Trophoblast cell (in vitro differentiated cells and primary cell): ENCODE measurements around the gene BABAM1.

Source experiments
- DNase-seq, 2 donors: peaks; one replicate each; pipeline ENCODE4 v3.0.0-alpha.2; 2016
- H2AFZ ChIP-seq: 2 replicates; pipeline ENCODE4 v1.6.1; 2013; ENCODE audit warnings: low read length, moderate library complexity, mild to moderate bottlenecking; ENCODE audit not compliant: insufficient read depth, poor library complexity
- H2AK5ac ChIP-seq: 2 replicates; pipeline ENCODE4 v1.6.1; 2013; ENCODE audit warnings: mild to moderate bottlenecking, low read length
- H2BK120ac ChIP-seq: 2 replicates; pipeline ENCODE4 v1.6.1; 2013; ENCODE audit warnings: low read length, mild to moderate bottlenecking, moderate library complexity; ENCODE audit not compliant: insufficient read depth, poor library complexity
- H2BK12ac ChIP-seq: 2 replicates; pipeline ENCODE4 v1.6.1; 2013; ENCODE audit warnings: mild to moderate bottlenecking, low read length, moderate library complexity
- H2BK5ac ChIP-seq: 2 replicates; pipeline ENCODE4 v1.6.1; 2013; ENCODE audit warnings: low read length, low read depth, moderate library complexity, mild to moderate bottlenecking; ENCODE audit not compliant: poor library complexity
- H3K14ac ChIP-seq: 2 replicates; pipeline ENCODE4 v1.6.1; 2013; ENCODE audit warnings: mild to moderate bottlenecking, low read length
- H3K18ac ChIP-seq: 2 replicates; pipeline ENCODE4 v1.6.1; 2013; ENCODE audit warnings: mild to moderate bottlenecking, low read length
- H3K23ac ChIP-seq: 2 replicates; pipeline ENCODE4 v1.6.1; 2013; ENCODE audit warnings: low read length
- H3K27ac ChIP-seq: 2 replicates; pipeline ENCODE4 v1.5.1; 2013; ENCODE audit warnings: low read depth, mild to moderate bottlenecking, inconsistent platforms, low read length, moderate library complexity
- H3K27me3 ChIP-seq: 2 replicates; pipeline ENCODE4 v1.6.1; 2013; ENCODE audit warnings: inconsistent platforms, mild to moderate bottlenecking, low read length, moderate library complexity; ENCODE audit not compliant: insufficient read depth
- H3K36me3 ChIP-seq, 2 experiments: 1 replicate in 1 of 2; 2 replicates in 1 of 2; pipeline ENCODE4 v1.6.1; 2013; ENCODE audit warnings: low read length in 2 of 2, mild to moderate bottlenecking in 2 of 2, moderate library complexity in 1 of 2; ENCODE audit not compliant: insufficient read depth in 2 of 2, control insufficient read depth in 1 of 2
- H3K4ac ChIP-seq: 2 replicates; pipeline ENCODE4 v1.6.1; 2013; ENCODE audit warnings: low read depth, mild to moderate bottlenecking, low read length, moderate library complexity
- H3K4me1 ChIP-seq, 2 experiments: 1 replicate in 1 of 2; 2 replicates in 1 of 2; pipeline ENCODE4 v1.6.1; 2013; ENCODE audit warnings: low read length in 2 of 2, mild to moderate bottlenecking in 2 of 2, moderate library complexity in 1 of 2; ENCODE audit not compliant: insufficient read depth in 2 of 2, control insufficient read depth in 1 of 2
- H3K4me2 ChIP-seq: 2 replicates; pipeline ENCODE4 v1.6.1; 2013; ENCODE audit warnings: inconsistent platforms, mild to moderate bottlenecking, low read length, moderate library complexity
- H3K4me3 ChIP-seq: 2 replicates; pipeline ENCODE4 v1.5.1; 2013; ENCODE audit warnings: mild to moderate bottlenecking, low read depth, low read length, inconsistent platforms
- H3K79me1 ChIP-seq: one replicate; pipeline ENCODE4 v1.6.1; 2013; ENCODE audit warnings: low read length
- H3K79me2 ChIP-seq: 2 replicates; pipeline ENCODE4 v1.6.1; 2013; ENCODE audit warnings: low read length, mild to moderate bottlenecking; ENCODE audit not compliant: control insufficient read depth, insufficient read depth, poor library complexity
- H3K9ac ChIP-seq: 2 replicates; pipeline ENCODE4 v1.6.1; 2013; ENCODE audit warnings: mild to moderate bottlenecking, low read length
- H3K9me3 ChIP-seq: 2 replicates; pipeline ENCODE4 v1.6.1; 2013; ENCODE audit warnings: low read depth, mild to moderate bottlenecking, control low read depth, inconsistent platforms, low read length; ENCODE audit not compliant: insufficient read depth
- H4K12ac ChIP-seq: 2 replicates; pipeline ENCODE4 v1.6.1; 2013; ENCODE audit warnings: low read depth, mild to moderate bottlenecking, low read length, moderate library complexity
- H4K8ac ChIP-seq: 2 replicates; pipeline ENCODE4 v1.6.1; 2013; ENCODE audit warnings: low read depth, mild to moderate bottlenecking, low read length, moderate library complexity
- H4K91ac ChIP-seq: one replicate; pipeline ENCODE4 v1.6.1; 2013; ENCODE audit warnings: low read depth, mild to moderate bottlenecking, low read length, moderate library complexity
- WGBS: extraction: QIAGEN DNeasy Blood & Tissue Kit; methylation state at CpG from one replicate; pipeline ENCODE4 v1.1.7; 2013; ENCODE audit warnings: missing lambda C conversion rate; ENCODE audit not compliant: insufficient read length, insufficient coverage; ENCODE audit errors: extremely low coverage; 5-methylcytosine and 5-hydroxymethylcytosine counted together

BABAM1 gene

DNA sequence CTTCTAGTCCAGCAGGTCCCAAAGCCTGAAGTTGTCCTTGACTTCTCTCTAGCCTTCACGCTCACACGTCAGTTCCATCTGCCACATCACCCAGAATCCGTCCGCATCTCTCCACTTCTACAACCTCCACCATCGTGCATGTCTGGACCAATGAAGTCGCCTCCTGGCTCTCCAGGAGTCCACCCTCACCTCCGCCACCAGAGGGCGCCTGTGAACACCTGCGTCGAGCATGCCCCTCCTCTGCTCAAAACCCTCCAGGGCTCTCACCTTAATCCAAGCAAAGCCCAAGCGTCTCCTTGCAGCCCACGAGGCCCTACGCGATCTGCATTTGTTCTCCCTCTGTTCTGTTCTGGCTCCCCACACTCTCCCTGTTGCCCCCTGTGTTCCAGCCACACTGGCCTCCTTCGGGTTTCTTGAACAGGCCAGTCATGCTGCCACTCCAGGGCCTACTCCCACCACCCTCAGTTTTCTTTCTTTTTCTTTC, 6.4 kb upstream of the BABAM1 start:
- no peak overlapping the region for H3K9ac ChIP-seq
- no peak overlapping the region for H3K14ac ChIP-seq
- H3K79me1 ChIP-seq = peaks cover 21% of the 10 kb centered on the region
- H3K36me3 ChIP-seq = peaks cover 8 to 11% of the 10 kb centered on the region in 2 experiments
- no peak overlapping the region for H3K23ac ChIP-seq
- peaks cover 9% of the 10 kb centered on the region for H3K9me3 ChIP-seq
- H2BK5ac ChIP-seq = no peak overlapping the region
- H3K27me3 ChIP-seq = no peaks in the 10 kb centered on the region
- no peak overlapping the region for H4K12ac ChIP-seq
- no peak overlapping the region for H2BK120ac ChIP-seq
- peak; percentile 88 to 96 for DNase-seq
- no peak overlapping the region for H3K4me2 ChIP-seq
- H2AFZ ChIP-seq = peak overlapping the region; percentile 9
- no CpG with 5 or more reads among the region's 15 CpGs for WGBS
- H4K8ac ChIP-seq = no peak overlapping the region
- H2BK12ac ChIP-seq = no peak overlapping the region
- H4K91ac ChIP-seq = no peak overlapping the region
- H3K4ac ChIP-seq = no peak overlapping the region
- H2AK5ac ChIP-seq = no peak overlapping the region
- no peaks in the 10 kb centered on the region for H3K79me2 ChIP-seq
- peaks cover 9 to 13% of the 10 kb centered on the region in 2 experiments for H3K4me1 ChIP-seq
- H3K18ac ChIP-seq = no peak overlapping the region
- no peak overlapping the region for H3K4me3 ChIP-seq
- H3K27ac ChIP-seq = no peak overlapping the region

DNA sequence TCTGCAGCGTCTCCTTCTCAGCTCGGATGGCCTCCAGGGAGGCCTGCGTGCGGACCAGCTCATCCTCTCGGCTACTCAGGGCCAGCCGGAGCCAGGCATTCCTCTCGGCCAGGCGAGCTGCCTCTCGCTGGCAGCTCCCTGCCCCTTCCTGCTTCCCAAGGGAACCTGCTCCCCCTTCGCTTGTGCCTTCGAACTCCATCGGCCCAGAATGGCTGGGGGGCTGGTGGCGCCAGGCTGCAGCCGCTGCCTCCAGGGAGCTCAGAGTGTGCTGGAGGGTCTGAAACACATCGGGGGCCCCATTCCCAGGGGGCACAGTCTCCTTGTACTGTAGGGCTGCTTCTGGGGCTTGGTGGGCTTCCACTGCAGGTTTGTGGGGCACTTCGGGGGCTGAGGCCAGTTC, 4.7 kb upstream of the BABAM1 start:
- H3K4me3 ChIP-seq = no peak overlapping the region
- H4K12ac ChIP-seq = no peak overlapping the region
- no peak overlapping the region for H3K18ac ChIP-seq
- peaks cover 9% of the 10 kb centered on the region for H3K9me3 ChIP-seq
- H2BK120ac ChIP-seq = no peak overlapping the region
- no peak overlapping the region for H3K27ac ChIP-seq
- peak overlapping the region; percentile 45 for H4K91ac ChIP-seq
- peaks cover 8 to 11% of the 10 kb centered on the region in 2 experiments for H3K36me3 ChIP-seq
- peak overlapping the region; percentile 8 for H2AK5ac ChIP-seq
- no peaks in the 10 kb centered on the region for H3K27me3 ChIP-seq
- no peak overlapping the region for H3K4me2 ChIP-seq
- H2AFZ ChIP-seq = no peak overlapping the region
- no peak overlapping the region for H4K8ac ChIP-seq
- H2BK12ac ChIP-seq = peak overlapping the region; percentile 1
- H3K79me2 ChIP-seq = peaks cover 3% of the 10 kb centered on the region
- H3K14ac ChIP-seq = no peak overlapping the region
- peaks cover 13% of the 10 kb centered on the region in 2 experiments for H3K4me1 ChIP-seq
- no peak overlapping the region for H2BK5ac ChIP-seq
- no peak for DNase-seq
- no peak overlapping the region for H3K9ac ChIP-seq
- no peak overlapping the region for H3K23ac ChIP-seq
- no CpG with 5 or more reads among the region's 16 CpGs for WGBS
- no peak overlapping the region for H3K4ac ChIP-seq
- peaks cover 29% of the 10 kb centered on the region for H3K79me1 ChIP-seq

DNA sequence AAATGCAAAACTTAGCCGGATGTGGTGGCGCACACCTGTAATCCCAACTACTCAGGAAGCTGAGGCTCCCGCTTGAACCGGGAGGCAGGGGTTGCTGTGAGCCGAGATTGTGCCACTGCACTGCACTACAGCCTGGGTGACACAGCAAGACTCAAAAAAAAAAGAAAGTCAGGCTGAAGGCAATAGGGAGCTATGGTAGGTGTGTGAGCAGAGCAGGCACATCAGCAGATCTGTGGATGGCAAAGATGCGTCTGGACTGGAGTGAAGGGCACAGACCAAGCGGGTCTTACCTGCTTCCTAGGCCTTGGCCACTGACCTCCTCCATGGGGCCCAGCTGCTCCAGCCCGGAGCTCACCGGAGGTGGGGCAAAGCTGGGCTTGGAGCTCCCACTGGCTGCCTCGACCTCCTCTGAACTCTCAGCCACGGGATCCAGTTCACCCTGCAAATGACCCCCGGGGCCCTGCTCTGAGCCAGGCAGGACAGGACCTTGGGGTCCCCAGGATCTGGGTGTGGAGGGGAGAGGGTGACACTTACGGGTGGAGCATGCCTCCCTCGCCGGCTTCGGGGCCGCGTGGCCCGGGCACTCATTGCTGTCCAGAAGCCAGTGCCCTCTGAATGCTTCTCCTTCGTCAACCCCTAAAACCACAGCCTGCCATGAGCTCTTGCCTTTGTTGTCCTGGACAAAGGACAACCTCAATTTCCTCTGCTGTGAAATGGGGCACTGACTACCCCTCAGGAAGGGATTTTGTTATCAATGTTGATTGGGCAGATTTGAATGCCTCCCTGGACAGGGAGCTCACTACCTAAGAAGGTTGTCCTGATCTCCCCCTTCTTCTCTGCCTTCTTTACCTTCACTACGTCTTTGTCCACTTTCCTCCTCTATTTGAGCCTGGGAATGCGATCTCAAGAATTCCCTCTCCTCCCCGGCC, 3.3 kb upstream of the BABAM1 start:
- peaks cover 5 to 13% of the 10 kb centered on the region in 2 experiments for H3K36me3 ChIP-seq
- no peaks in the 10 kb centered on the region for H3K27me3 ChIP-seq
- H3K4me1 ChIP-seq = peaks cover 18% of the 10 kb centered on the region in 2 experiments
- H2BK12ac ChIP-seq = peak overlapping the region; percentile 83
- H2BK120ac ChIP-seq = peak overlapping the region; percentile 27
- H2AK5ac ChIP-seq = peak overlapping the region; percentile 70
- peak overlapping the region; percentile 19 for H3K4ac ChIP-seq
- H4K12ac ChIP-seq = peak overlapping the region; percentile 8
- WGBS = no CpG with 5 or more reads among the region's 23 CpGs
- peak overlapping the region; percentile 37 for H4K91ac ChIP-seq
- peaks cover 9% of the 10 kb centered on the region for H3K9me3 ChIP-seq
- no peak overlapping the region for H3K23ac ChIP-seq
- no peak overlapping the region for H3K27ac ChIP-seq
- DNase-seq = no peak
- H3K79me1 ChIP-seq = peaks cover 32% of the 10 kb centered on the region
- H4K8ac ChIP-seq = peak overlapping the region; percentile 20
- peak overlapping the region; percentile 26 for H2BK5ac ChIP-seq
- H3K4me2 ChIP-seq = no peak overlapping the region
- peak overlapping the region; percentile 2 for H3K18ac ChIP-seq
- no peak overlapping the region for H2AFZ ChIP-seq
- peaks cover 7% of the 10 kb centered on the region for H3K79me2 ChIP-seq
- peak overlapping the region; percentile 36 for H3K14ac ChIP-seq
- H3K9ac ChIP-seq = no peak overlapping the region
- no peak overlapping the region for H3K4me3 ChIP-seq

DNA sequence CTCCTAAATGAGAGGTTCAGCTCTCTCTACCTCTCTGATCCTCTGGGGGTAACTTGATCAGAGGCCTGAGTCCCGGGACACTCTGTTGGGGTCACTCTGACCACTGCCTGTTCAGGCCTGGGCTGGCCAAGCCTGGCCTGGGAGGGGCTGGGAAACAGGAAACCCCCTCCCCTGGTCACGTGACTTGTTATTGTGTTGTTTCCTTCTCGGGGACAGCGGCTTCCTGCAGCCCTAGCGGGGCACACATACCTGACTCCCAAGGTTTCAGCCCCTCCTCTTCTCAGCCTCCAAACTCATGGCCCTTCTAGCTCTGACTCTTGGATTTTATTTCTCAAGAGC, 2.6 kb upstream of the BABAM1 start, which contains the start of gene USHBP1:
Gene USHBP1, minus strand, starts transcription at position 105 of the 339 bp plus-strand sequence. CDS start 446 bp downstream, outside the sequence.
- Histone ChIP-seq H3K4me2 (peak within 1 kb of the TSS; percentile 13), H2BK120ac (peak within 1 kb of the TSS; percentile 48), H3K79me1 (peaks cover 32% of the 10 kb centered on the region), H4K12ac (peak within 1 kb of the TSS; percentile 8), H2AK5ac (peak within 1 kb of the TSS; percentile 70), H3K79me2 (peaks cover 7% of the 10 kb centered on the region), H3K36me3 (peaks cover 5 to 10% of the 10 kb centered on the region in 2 experiments), H2BK5ac (peak within 1 kb of the TSS; percentile 26), H3K4me1 (peaks cover 18% of the 10 kb centered on the region in 2 experiments), H3K23ac (no peak within 1 kb of the TSS), H3K14ac (peak within 1 kb of the TSS; percentile 36), H3K9ac (no peak within 1 kb of the TSS), H4K8ac (peak within 1 kb of the TSS; percentile 20), H2AFZ (peak within 1 kb of the TSS; percentile 15), H3K4ac (peak within 1 kb of the TSS; percentile 19), H3K4me3 (no peak within 1 kb of the TSS), H3K18ac (peak within 1 kb of the TSS; percentile 25), H3K27me3 (no peaks in the 10 kb centered on the region), H4K91ac (peak within 1 kb of the TSS; percentile 37), H3K9me3 (peaks cover 4% of the 10 kb centered on the region), H2BK12ac (peak within 1 kb of the TSS; percentile 83), H3K27ac (peak within 1 kb of the TSS; percentile 96)
- no peak for DNase-seq
- WGBS = no CpG with 5 or more reads among the region's 5 CpGs
